Measurements from ENCODE around the gene RPS21.

RPS21 gene

DNA sequence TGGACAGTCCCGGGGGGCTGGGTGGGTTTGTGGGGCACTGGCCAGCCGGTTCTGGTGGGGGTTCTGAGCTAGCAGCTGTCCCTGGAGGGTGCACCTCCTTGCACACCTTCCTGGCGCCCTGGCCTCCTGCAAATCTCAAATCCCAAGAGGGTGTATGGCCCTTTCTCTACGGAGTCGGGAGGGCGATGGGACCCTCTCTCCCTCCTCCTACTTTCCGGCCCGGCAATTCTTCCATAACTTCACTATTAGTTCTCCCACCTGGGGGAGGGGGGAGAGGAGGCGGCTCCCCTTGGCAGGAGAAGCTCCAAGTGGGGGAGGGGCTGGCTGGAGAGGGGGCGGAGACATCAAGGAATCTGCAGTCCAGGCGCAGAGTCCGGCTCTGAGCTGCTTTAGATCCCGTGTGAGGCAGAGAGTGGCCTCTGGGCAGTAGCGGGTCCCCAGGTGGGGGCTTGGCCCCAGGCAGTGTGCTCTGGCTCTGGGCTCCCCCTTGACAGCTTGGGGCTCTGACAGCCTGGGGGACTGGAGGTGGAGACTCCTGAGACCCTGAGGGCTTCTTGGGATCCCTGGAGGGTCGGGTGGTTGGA, 18.4 kb upstream of the RPS21 start:
- TF ChIP-seq, protein P1, sequence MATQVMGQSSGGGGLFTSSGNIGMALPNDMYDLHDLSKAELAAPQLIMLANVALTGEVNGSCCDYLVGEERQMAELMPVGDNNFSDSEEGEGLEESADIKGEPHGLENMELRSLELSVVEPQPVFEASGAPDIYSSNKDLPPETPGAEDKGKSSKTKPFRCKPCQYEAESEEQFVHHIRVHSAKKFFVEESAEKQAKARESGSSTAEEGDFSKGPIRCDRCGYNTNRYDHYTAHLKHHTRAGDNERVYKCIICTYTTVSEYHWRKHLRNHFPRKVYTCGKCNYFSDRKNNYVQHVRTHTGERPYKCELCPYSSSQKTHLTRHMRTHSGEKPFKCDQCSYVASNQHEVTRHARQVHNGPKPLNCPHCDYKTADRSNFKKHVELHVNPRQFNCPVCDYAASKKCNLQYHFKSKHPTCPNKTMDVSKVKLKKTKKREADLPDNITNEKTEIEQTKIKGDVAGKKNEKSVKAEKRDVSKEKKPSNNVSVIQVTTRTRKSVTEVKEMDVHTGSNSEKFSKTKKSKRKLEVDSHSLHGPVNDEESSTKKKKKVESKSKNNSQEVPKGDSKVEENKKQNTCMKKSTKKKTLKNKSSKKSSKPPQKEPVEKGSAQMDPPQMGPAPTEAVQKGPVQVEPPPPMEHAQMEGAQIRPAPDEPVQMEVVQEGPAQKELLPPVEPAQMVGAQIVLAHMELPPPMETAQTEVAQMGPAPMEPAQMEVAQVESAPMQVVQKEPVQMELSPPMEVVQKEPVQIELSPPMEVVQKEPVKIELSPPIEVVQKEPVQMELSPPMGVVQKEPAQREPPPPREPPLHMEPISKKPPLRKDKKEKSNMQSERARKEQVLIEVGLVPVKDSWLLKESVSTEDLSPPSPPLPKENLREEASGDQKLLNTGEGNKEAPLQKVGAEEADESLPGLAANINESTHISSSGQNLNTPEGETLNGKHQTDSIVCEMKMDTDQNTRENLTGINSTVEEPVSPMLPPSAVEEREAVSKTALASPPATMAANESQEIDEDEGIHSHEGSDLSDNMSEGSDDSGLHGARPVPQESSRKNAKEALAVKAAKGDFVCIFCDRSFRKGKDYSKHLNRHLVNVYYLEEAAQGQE (IDR thresholded peaks at IDR 0.05; ENCODE audit: insufficient replicate concordance, low read depth): no peak
- TF ChIP-seq POLR2AphosphoS5 (IDR thresholded peaks at IDR 0.05; ENCODE audit: low read depth) (no peak), SPI1 (IDR thresholded peaks at IDR 0.05; ENCODE audit: borderline replicate concordance, low read depth) (no peak), GABPA (IDR thresholded peaks at IDR 0.05; ENCODE audit: low read depth) (no peak)
- TF ChIP-seq, protein P2, sequence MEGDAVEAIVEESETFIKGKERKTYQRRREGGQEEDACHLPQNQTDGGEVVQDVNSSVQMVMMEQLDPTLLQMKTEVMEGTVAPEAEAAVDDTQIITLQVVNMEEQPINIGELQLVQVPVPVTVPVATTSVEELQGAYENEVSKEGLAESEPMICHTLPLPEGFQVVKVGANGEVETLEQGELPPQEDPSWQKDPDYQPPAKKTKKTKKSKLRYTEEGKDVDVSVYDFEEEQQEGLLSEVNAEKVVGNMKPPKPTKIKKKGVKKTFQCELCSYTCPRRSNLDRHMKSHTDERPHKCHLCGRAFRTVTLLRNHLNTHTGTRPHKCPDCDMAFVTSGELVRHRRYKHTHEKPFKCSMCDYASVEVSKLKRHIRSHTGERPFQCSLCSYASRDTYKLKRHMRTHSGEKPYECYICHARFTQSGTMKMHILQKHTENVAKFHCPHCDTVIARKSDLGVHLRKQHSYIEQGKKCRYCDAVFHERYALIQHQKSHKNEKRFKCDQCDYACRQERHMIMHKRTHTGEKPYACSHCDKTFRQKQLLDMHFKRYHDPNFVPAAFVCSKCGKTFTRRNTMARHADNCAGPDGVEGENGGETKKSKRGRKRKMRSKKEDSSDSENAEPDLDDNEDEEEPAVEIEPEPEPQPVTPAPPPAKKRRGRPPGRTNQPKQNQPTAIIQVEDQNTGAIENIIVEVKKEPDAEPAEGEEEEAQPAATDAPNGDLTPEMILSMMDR (IDR thresholded peaks at IDR 0.05; ENCODE audit: insufficient read depth, low read length): no peak

DNA sequence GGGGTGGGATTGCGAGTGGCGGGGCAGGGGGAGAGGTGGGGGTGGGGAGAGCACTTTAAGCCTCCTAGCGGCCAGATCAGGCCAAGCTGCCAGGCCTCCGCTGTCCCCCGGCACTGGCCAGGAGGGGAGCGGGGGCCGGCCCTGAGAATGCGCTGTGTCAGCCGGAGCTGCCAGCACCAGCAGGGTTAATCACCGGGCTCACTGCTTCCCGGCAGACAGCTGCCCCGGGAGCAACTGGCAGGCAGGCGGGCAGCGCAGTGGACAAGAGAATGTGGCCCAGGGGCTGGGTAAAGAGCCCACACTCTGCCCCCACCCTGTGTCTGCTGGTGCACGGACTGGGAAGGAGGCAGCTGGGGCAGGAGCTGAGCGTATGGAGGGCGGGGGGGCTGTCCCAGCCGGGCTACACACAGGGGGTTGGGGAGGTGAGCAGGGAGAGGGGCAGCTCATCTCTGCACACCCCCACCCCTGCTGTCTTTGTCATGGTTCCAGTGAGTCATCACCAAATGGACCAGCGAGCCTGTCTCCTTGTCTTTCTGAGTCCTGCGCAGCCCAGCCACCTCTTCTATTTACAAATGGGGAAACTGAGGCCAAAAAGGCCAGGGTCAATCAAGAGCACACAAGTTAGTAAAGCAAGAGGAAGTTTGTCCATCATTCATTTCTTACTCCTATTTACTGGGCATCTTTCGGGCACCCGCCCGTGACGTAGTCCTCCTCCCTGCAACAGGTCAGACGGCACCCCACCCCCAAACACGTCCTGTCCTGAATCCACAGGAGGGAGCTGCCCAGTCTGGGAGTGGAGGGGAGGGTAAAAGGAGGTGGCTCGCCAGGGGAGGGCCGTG, 17.7 kb upstream of the RPS21 start:
- H3K4me3 ChIP-seq (replicated peaks; ENCODE audit: insufficient read depth, low read length): no peak overlapping the region

More for the DNA sequence above, 18.4 kb upstream of the RPS21 start:
- no peak for DNase-seq (ENCODE audit: low read depth in 1 of 2, low spot score in 1 of 2)
- Histone ChIP-seq H3K27me3 (ENCODE audit: insufficient read depth, poor library complexity, severe bottlenecking) (peaks cover 31% of the 10 kb centered on the region), H3K4me3 (replicated peaks; ENCODE audit: insufficient read depth, low read length) (no peak overlapping the region), H3K27ac (replicated peaks) (no peak overlapping the region)

DNA sequence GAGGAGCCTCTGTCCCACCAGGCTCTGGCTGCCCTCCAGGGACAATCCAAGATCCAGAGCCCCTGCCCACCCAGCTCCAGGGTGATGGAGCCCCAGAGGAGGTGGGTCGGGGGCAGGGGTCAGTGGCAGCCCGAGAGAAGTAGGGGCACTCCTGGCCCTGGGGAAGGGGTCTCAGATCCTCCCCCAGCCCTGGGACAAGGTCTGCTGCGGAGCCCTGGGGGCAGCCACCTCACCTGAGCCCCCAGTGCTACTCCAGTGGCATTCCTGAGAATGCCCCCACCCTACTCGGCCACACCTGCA, 17.1 kb upstream of the RPS21 start:
- Histone ChIP-seq H3K4me3 (replicated peaks; ENCODE audit: insufficient read depth, low read length) (no peak overlapping the region), H3K27ac (replicated peaks) (no peak overlapping the region), H3K27me3 (ENCODE audit: insufficient read depth, poor library complexity, severe bottlenecking) (peaks cover 31% of the 10 kb centered on the region)
- no peak for DNase-seq (ENCODE audit: low read depth in 1 of 2, low spot score in 1 of 2)
- no peak for TF ChIP-seq POLR2AphosphoS5 (IDR thresholded peaks at IDR 0.05; ENCODE audit: low read depth)
- no peak for TF ChIP-seq GABPA (IDR thresholded peaks at IDR 0.05; ENCODE audit: low read depth)
- TF ChIP-seq, protein P2 (IDR thresholded peaks at IDR 0.05; ENCODE audit: insufficient read depth, low read length): no peak
- TF ChIP-seq, protein P1 (IDR thresholded peaks at IDR 0.05; ENCODE audit: insufficient replicate concordance, low read depth): no peak
- TF ChIP-seq SPI1 (IDR thresholded peaks at IDR 0.05; ENCODE audit: borderline replicate concordance, low read depth): no peak

More for the DNA sequence above, 17.7 kb upstream of the RPS21 start:
- Histone ChIP-seq H3K27me3 (ENCODE audit: insufficient read depth, poor library complexity, severe bottlenecking) (peaks cover 31% of the 10 kb centered on the region), H3K27ac (replicated peaks) (no peak overlapping the region)
- TF ChIP-seq POLR2AphosphoS5 (IDR thresholded peaks at IDR 0.05; ENCODE audit: low read depth): no peak
- no peak for TF ChIP-seq SPI1 (IDR thresholded peaks at IDR 0.05; ENCODE audit: borderline replicate concordance, low read depth)
- TF ChIP-seq, protein P2 (IDR thresholded peaks at IDR 0.05; ENCODE audit: insufficient read depth, low read length): no peak
- no peak for TF ChIP-seq GABPA (IDR thresholded peaks at IDR 0.05; ENCODE audit: low read depth)
- TF ChIP-seq, protein P1 (IDR thresholded peaks at IDR 0.05; ENCODE audit: insufficient replicate concordance, low read depth): no peak
- DNase-seq (ENCODE audit: low read depth in 1 of 2, low spot score in 1 of 2): no peak
